ENCODE measurements around the gene TNFSF8.

Gene TNFSF8

GRCh38 chr9:114925039-114925438 is 5.4 kb downstream of the TNFSF8 start:
- DNase-seq (ENCODE audit: extremely low read depth, low read depth) = no peak
- TF ChIP-seq CTCF (IDR thresholded peaks at IDR 0.05; ENCODE audit: low read depth, low read length) = no peak

- no peak for DNase-seq (ENCODE audit: extremely low read depth, low read depth)
- TF ChIP-seq CTCF (IDR thresholded peaks at IDR 0.05; ENCODE audit: low read depth, low read length) = no peak
Measured at GRCh38 chr9:114924327-114924726, 6.1 kb downstream of the TNFSF8 start.

GRCh38 chr9:114923918-114924317 is 6.5 kb downstream of the TNFSF8 start:
- no peak for TF ChIP-seq CTCF (IDR thresholded peaks at IDR 0.05; ENCODE audit: low read depth, low read length)
- no peak for DNase-seq (ENCODE audit: extremely low read depth, low read depth)

GRCh38 chr9:114921171-114921570 is 9.2 kb downstream of the TNFSF8 start:
- no peak for DNase-seq (ENCODE audit: extremely low read depth, low read depth)
- TF ChIP-seq CTCF (IDR thresholded peaks at IDR 0.05; ENCODE audit: low read depth, low read length) = no peak

GRCh38 chr9:114919611-114920010 is 10.8 kb downstream of the TNFSF8 start:
- TF ChIP-seq CTCF (IDR thresholded peaks at IDR 0.05; ENCODE audit: low read depth, low read length) = no peak
- DNase-seq (ENCODE audit: extremely low read depth, low read depth) = no peak

GRCh38 chr9:114916481-114916880 is 13.9 kb downstream of the TNFSF8 start:
- no peak for TF ChIP-seq CTCF (IDR thresholded peaks at IDR 0.05; ENCODE audit: low read depth, low read length)

GRCh38 chr9:114914139-114914538 is 16.3 kb downstream of the TNFSF8 start:
- no peak for DNase-seq (ENCODE audit: extremely low read depth, low read depth)
- TF ChIP-seq CTCF (IDR thresholded peaks at IDR 0.05; ENCODE audit: low read depth, low read length) = peak; percentile 22

More at GRCh38 chr9:114916481-114916880, 13.9 kb downstream of the TNFSF8 start:
- DNase-seq (ENCODE audit: extremely low read depth, low read depth) = no peak

Data from AG09319 (cell line).